NCI-H345 (cell line): ENCODE measurements around the gene TRPM3.

Experiments used
- DNase-seq: peaks from one replicate; lab custom pipeline; 2025; lab: John Stamatoyannopoulos, UW

Gene TRPM3

DNA sequence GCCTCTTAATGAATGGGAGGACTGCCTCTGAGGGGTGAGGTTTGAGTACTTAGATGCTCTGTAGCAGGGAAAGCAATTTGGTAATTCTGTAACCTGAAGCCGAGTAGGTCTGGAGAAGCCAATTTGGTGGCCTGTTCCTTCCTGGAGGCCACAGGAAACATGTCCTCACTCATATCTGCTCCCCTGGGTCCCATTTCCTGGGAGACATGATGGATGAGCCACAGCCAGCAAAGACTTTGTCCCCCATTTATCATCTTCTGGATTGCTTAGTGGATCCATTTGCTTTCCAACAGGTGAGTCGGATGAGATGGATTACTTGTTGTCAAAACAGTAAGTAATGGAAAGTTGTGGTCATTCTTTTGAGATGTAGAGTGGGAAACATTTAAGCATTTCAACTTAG lies 607.1 kb downstream of the TRPM3 start:
- no peak for DNase-seq

DNA sequence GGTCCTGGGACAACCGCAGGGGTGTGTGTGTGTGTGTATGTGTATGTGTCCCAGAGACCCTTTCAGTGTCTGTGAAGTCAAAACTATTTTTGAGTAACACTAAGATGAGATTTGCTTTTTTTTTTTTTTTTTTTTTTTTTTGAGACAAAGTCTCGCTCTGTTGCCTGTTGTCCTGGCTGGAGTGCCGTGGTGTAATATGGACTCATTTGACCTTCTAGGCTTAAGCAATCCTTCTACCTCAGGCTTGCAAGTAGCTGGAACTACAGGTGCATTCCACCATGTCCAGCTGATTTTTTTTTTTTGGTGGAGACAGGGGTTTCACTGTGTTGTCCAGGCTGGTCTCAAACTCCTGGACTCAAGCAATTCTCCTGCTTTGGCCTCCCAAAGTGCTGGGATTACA lies 609.6 kb downstream of the TRPM3 start:
- no peak for DNase-seq

DNA sequence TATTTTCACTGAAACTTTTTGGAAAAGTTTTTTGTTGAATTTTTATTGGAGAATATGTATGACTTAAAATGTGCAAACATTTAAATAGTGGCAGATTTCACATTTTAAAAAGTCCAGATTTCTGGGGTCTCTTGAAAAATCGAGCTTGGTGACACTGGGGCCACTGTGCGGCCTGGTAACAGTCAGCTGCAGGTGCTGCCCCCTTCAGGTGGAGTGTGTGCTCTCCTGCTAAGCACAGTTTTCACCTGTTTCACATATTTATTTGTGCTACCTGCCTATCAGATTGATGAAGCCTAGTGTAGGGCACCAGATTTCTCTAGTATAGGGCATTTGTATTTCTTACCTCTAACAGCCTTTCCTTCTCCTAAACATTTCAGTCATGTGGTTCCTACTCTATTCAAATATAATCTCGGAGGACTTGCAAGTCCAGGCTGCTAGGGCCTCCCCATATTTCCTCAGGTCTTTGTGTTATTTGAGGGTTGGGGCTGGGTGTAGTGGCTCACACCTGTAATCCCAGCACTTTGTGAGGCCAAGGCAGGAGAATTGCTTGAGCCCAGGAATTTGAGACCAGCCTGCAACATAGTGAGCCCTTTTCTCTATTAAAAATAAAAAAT lies 611.2 kb downstream of the TRPM3 start:
- DNase-seq = no peak

DNA sequence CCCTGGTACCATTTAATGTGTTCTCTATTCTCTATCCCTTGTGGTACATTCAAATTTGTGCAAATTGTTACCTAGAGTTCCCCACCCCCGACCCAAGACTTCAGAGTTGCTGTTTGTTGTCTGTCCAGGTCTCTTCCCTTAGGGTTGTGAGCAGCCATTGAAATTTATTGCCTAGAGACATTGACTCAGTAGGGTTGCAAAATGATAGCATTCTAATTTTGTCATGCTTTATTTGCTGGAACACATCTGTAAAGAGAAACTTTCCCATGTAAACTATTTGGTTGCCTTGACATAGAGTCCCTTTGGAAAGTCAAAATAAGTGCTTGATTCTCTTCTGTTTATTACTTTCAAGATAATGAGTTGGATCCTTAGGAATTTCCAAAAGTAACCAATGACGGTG lies 615.3 kb downstream of the TRPM3 start:
- no peak for DNase-seq

DNA sequence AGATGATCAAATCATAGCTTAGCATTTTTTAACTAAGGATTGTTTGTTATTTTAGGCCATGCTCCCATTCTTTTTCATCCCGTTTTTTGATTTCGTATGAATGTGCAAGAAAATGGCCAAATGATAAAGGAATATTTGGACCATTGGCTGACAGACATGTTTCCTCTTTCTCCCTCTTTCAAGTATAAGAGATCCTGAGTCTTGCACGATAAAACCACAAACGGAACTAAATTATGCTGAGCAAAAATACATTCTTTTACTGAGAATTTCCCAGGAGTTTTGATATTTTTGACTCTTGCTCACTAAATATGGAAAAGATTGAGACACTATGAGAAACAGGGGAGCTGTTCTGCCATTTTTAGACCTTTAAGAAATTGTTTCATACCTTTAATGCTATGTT lies 616.6 kb downstream of the TRPM3 start:
- no peak for DNase-seq

DNA sequence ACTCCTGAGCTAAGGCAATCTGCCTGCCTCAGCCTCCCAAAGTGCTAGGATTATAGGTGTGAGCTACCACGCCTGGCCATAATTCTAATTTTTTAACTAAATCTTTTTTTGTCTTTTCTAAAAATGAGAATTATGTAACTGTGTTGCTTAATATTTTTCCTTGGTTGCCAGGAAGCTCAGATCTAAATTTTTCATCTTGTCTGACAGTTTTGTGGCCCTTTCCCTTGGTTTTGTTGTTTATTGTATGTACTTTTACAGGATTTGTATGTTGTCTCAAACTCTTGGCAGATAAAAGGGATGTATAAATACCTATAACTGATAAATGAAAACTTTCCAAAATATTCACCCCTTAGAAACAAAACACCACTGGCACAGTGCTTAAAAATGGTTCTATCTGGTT lies 618.7 kb downstream of the TRPM3 start:
- DNase-seq = no peak

DNA sequence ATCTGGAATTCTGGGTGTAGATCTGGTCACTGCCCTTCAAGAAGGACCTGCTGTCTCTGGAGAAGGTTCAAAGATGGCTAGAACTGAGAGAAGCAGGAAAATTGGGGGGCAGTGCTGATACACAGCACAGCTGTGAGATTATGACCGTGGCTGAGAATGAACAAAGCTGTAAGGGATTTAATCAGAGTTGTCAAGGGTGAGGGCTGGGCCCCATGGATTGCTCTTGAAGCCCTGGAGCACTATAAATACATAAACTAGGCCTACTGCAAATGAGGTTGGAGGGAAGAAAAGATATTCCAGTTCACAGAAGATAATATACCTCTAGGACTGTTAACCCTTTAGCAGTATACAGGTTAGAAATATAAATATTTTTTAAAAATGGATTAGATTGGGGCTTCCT lies 620.6 kb downstream of the TRPM3 start:
- no peak for DNase-seq

DNA sequence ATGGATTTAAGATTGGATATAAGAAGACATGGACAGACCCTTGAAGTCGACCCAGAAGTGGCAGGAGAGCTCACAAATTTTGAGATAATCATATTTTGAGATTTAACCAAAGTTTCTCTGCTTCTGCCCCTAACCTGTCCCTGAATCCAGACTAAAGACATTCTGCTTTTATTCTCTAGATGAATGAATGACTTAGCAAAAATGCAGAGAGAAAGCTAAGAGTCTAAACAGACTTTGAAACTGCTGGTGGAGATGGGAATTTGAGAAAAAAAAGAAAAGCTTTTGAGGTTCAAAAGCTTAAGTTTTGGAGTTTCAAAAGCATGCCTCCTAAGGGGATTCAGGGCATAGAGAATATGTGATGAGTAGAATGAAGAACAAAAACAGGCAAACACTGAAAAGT lies 621.8 kb downstream of the TRPM3 start:
- no peak for DNase-seq

DNA sequence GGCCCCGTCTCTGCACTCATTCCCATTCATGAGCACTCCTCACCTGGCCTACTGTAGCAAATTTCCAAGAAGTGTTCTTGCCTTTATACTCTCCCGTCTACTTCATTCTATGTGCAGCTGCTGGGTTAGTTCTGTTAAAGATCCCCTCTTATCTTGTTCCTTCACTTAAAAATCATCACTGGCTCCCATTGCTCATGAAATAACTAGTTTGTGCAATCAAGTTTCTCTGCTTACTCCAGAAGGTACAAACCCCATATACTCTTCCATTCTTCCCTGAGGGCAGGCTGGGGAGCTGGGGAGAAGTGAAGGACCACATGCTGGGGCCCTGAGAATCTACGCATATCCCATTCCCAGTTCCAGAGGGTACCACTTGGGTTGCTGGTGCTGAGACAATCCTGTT lies 622.6 kb downstream of the TRPM3 start:
- DNase-seq = no peak

DNA sequence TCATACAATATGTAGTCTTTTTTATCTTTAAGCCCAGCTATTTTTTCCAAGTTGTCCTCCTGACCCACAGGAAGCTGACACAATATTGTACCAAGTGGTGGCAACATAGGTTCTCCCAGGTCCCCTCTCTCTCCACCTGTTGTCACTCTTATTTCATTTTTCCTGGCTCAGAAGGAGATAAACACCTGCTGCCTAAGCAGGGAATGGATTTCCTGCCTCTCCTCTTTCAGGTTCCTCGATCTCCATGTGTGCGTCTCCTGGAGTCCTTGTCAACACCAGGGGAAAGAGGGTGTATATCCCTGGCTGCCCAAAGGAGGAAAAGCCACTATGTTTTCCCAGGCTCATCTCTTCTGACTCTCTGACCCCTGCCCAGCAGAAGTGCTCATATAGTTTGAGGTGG lies 625.2 kb downstream of the TRPM3 start:
- DNase-seq = no peak

DNA sequence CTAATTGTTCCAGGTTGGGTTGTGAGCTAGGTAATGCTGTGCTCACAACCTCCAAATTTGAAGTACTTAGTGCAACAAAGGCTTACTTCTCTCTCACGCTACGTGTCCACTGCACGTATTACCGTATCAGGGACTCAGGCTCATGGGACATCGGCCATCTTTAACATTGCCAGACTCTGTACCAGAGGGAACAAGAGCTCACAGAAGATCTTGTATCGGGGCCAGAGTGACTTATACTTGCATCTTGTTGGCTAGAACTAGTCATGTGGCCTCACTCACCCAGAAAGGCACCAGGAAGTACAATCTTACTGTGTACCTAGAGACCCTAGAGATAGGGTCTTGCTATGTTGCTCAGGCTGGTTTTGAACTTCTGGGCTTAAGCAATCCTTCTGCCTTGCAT lies 625.9 kb downstream of the TRPM3 start:
- DNase-seq = no peak

DNA sequence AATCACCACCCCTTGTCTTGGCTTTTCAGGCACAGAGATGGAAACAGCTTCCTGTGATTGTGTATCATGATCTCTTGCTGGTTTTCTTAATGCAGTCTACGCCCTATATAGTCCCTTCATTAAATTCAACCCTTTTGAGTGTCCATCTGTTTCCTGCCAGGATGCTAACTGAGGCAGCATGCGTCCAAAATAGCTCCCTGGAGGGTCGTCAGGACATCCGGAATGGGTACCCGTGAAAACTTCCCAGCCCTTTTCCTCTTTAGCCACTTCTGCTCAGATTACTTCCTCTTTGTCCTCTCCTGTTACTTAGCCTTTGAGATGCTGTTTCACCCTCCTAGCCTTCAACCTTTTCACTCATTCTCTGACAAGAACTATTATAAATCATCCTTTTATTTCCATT lies 627.2 kb downstream of the TRPM3 start:
- DNase-seq = no peak

DNA sequence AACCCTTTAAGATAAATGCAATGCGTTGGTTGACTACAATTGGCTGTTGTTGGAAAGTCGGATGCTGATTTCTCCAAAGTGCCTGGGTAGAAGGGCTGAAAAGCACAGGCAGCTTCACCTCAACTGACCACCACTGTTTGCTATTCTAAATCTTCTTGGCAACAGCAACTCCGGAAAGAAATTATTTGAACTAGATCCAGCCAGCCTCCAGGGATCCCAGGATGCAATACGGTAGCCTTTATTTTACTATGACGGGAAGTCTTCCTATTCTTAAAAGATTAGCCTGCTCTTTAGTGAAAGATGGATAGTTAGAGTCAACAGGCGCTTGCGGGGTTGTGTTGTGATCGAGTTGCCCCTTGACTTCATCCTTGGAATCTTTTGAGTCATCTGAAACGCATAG lies 628.4 kb downstream of the TRPM3 start:
- no peak for DNase-seq

DNA sequence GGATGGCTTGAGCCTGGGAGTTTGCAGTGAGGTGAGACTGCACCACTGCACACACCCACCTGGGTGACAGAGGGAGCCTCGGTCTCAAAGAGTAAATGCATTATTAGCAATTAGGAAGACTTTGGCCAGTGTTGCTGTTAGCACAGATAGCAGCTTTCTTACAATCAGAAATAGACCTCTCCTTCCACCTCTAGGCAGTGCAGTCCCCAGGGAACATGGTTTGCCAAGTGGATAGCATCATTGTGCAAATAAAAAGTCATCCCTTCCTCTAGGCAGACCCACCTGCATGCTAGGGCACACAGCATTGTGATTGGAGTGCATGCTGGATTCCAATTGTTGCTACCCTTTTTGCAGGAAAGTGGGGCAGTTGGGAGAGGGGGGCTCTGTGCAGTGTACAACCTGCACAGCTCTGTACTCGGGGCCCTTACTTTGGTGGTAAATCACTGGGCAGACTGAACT lies 629.1 kb downstream of the TRPM3 start:
- DNase-seq = peak; percentile 79

DNA sequence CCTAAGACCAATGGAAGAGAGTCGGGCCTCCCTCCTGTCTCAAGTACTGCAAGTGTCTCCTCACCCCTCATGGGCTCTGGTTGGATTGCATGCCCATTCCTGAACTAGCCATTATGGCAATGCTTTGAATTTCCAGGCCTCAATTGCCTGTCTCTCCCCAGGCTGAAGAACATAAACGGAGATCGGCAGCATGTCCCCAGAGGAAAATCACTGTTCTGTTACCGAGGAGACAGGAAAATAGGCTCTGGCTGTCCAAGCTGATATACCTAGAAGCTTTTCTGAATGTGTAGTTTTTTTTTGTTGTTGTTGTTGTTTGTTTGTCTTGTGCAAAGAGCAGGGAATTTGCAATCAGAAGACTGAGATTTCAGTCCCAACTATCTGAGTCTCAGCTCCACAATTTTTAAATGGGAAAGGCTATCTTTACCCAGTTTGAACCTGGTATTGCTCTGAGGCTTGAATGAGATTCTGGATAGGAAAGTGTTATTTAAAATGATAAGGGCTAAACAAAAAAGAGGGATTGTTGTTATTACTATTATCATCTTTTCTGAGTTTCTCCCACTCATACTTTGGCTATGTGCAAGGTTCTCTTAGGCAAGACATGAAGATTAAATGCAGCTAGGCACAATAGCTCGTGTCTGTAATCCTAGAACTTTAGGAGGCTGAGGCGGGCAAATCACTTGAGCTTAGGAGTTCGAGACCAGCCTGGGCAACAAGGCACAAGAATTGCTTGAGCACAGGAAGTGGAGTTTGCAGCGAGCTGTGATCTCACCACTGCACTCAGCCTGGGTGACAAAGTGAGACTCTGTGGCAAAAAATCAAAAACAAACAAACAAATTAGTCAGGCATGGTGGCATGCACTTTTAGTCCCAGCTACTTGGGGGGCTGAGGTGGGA lies 629.7 kb downstream of the TRPM3 start:
- no peak for DNase-seq

DNA sequence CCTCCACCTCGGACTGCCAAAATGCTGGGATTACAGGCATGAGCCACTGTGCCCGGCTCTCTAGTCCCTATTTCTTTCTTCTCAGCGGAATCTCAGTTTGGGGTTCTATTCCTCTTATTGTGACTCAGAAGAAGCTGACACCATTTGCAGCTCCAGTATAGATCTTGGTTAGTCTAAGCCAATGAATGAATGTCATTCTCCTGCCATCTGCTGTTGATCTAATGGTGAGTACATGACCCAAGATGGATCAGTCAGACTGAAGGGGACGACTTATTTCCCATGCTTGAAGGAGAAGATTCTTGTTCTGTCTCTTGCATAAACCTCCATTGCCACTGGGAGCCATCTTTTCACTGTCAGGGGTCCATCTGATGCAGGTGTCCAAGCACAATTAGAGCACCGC lies 630.9 kb downstream of the TRPM3 start:
- DNase-seq = no peak

DNA sequence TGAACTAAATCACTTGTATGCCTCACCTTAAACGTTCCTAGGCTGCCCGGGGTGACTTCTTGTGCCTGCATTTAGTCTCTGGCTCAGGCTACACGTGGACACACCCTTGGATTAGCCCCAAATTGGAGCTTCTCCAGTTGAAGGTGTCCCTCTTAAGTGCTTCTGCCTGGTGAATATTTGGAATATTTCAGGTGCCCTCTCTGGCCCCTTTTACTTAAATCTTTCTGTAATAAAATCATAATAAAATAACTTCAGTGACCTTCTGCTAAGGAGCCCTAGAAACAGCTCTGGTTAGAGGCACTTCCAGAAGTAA lies 632.7 kb downstream of the TRPM3 start:
- DNase-seq = no peak

DNA sequence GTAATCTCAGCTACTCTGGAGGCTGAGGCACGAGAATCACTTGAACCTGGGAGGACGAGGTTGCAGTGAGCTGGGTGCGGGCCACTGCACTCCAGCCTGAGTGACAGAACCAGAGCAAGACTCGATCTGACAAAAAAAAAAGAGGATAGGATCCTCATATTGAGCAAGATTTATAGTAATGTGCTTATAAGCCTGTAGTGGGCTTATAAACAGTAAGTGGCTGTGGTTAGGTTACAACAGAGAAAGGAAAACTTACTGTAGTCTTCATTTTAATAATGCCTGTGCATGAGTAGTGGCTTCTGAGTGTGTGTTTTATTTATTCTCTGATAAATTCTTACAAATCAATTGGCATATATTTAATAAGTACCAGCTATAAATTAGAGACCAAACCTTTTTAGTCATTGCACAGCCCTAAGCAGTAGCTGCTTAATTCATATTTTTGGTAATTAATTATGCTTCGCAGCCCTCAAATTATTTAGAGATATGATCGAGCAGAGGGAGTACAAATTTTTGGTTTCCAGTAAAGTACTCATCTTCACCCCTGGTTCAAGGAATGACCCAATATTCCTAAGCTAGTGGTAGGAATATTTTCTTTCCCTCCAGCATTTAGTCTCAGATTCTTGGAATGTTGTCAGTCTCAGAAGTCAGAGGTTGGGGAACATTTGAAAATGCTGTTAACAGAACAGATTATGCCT lies 633.2 kb downstream of the TRPM3 start:
- no peak for DNase-seq

DNA sequence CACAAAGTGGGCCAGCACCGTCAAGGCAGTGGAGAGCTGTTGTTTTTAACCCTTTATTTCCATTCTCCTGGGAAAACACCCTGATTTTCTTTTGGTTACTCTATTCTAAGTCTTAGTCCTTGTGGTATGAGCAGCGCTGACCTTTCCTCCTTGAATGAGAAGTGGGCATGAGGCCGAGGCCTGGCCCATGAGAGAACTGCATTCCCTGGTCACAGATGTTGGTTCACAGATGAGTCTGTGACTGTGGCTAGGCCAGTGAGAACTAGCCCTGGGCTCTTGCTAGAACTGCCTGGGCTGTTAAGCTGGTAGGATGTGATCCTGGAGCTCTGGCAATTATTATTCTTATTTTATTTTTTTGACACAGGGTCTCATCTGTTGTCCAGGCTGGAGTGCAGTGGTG lies 635.3 kb downstream of the TRPM3 start:
- DNase-seq = no peak

DNA sequence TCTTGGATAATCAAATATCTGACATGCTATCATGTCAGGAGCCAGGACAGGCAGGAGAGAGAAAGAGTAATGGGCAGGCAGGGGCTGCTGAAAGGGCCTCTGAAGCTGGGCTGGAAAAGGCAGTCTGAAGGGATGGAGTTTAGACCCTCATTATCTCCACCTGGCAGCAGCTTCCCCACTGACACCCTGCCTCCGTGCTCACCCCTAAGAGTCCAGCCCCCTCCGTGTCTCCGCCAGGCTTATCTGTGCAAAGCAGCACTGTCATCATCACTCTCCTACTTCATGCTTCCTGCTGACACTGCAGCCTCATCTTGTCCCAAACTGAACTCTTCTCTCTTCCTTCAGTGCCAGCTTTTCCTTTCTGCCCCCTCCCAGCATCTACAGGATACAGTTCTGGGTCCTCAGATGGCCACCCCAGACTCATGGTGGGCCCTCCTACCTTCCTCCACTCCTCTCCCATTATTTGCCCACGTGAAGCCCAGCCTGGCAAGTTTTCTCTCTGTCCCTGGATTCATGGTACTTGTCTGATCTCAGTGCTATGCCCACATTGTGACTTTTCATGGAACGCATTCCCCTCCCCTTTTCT lies 636.1 kb downstream of the TRPM3 start:
- no peak for DNase-seq

DNA sequence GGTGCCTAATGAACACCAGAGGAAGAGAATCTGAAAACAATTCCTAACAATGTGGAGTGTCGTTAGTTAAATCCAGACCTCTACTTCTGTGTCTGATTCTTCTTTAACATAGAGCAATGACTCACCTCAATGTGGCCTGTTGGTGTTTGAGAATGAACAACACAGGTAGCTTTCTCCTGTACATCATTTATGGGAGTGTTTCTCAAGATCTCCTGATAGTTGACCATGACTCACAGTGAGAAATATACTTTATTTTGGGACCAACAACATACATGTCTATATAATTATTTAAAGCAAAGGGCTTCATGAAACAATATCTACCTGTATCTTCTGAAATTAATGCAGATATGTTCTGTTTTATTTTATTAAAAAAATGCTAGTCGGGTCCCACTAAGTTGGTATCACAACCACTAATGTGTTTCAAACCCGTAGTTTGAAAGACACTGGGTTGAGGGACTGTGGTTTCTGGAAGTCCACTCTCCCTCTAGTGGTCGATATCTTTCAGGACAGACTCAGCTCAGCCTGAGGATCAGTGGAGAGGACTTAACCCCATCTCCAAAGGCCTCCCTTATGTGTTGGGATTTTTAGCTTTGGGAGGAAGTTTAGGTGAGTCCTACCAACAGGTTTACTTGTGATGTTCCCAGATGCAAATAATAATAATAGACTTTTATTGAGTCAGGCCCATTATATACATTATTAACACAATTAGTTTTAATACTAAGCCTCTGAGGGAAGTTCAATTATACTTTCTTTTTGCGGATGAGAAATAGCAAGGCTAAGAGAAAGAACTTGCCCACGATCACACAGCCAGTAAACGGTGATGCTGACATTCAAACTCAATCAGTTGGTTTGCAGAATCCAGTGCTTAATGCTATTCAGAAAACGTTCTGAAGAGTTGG lies 636.9 kb downstream of the TRPM3 start:
- DNase-seq = peak; percentile 32

DNA sequence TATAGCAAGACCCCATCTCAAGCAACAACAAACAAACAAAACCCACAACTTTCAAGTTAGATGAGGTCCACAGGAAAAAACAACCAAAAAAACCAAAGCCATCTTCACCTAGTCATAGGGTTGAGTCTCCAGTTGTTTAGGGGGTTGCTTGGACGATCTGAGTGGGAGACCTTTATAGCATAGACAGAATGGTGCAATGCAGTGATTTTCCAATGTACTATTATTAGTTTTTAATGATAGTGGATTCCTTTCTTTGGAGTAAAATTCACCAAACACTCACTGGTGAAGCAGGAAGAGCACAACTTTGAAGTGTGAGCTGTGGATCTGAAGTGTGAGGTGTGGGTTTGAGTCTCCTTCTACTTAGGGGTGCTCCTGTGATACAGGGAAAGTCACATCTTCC lies 640.0 kb downstream of the TRPM3 start:
- DNase-seq = no peak
